ENCODE results near the gene DMD. TPM values are rescaled to one million over a fixed set of nuclear protein-coding genes. Genes with fewer than 3 reads are reported as not detected.

The DMD gene
- total and polyA plus RNA-seq, 2 of the 8 experiments (the other 6 are each of a cell fraction or from before 2014, with no cell fraction given) = 4.8 to 7.4 TPM

- H3K23ac ChIP-seq (ENCODE audit: insufficient read length) = no peak overlapping the region
- no peak overlapping the region for H4K5ac ChIP-seq (ENCODE audit: insufficient read length, low read depth, low read length)
- no peaks in the 10 kb centered on the region for H3K79me1 ChIP-seq (ENCODE audit: low read depth, low read length)
- no peaks in the 10 kb centered on the region for H3K4me1 ChIP-seq (replicated peaks in 1 of 4; ENCODE audit: control insufficient read depth in 3 of 4, insufficient read depth in 4 of 4, low read length in 3 of 4)
- H3K79me2 ChIP-seq (ENCODE audit: control insufficient read depth in 1 of 2, insufficient read depth in 2 of 2, low read length in 2 of 2) = no peaks in the 10 kb centered on the region
- no peaks in the 10 kb centered on the region for H3K9me3 ChIP-seq (ENCODE audit: insufficient read depth in 2 of 2, low read depth in 1 of 2, low read length in 1 of 2)
- H3K18ac ChIP-seq (ENCODE audit: extremely low read depth, low read length) = no peak overlapping the region
- no peak overlapping the region for H2BK20ac ChIP-seq (ENCODE audit: low read length)
- H4K20me1 ChIP-seq (replicated peaks in 1 of 2; ENCODE audit: control insufficient read depth in 1 of 2, insufficient read depth in 2 of 2, low read length in 2 of 2) = no peaks in the 10 kb centered on the region
- ChIA-PET CTCF (ENCODE audit: partially characterized antibody) (interaction anchor here (2.3 kb wide), 1 partner anchor 219 kb away, joined by 8 read pairs; no protein-coding TSS in a partner anchor), POLR2A (ENCODE audit: partially characterized antibody) (no interaction called here)
- H2BK120ac ChIP-seq (replicated peaks; ENCODE audit: low read depth, low read length) = no peak overlapping the region
- H2BK15ac ChIP-seq (ENCODE audit: low read length) = no peak overlapping the region
- no peaks in the 10 kb centered on the region; the same call in 1 of the 2 replicates for H3K23me2 ChIP-seq (ENCODE audit: low read depth, low read length)
- H3K27ac ChIP-seq (ENCODE audit: low read depth, low read length) = no peak overlapping the region
- H3K27me3 ChIP-seq (replicated peaks in 1 of 4; ENCODE audit: control insufficient read depth in 3 of 4, extremely low read depth in 1 of 4, insufficient read depth in 3 of 4, low read length in 3 of 4) = no peaks in the 10 kb centered on the region
- no peak overlapping the region for H2BK5ac ChIP-seq (ENCODE audit: low read depth, low read length)
- no peak overlapping the region for H2AK5ac ChIP-seq (ENCODE audit: low read depth, low read length)
- no peak overlapping the region for H2AFZ ChIP-seq (ENCODE audit: low read length)
- no peak overlapping the region for H4K91ac ChIP-seq (replicated peaks; ENCODE audit: insufficient read length, low read length)
- no peak overlapping the region for H2BK12ac ChIP-seq (ENCODE audit: low read depth, low read length)
- no peak overlapping the region for H3K56ac ChIP-seq (replicated peaks; ENCODE audit: insufficient read length, low read depth, low read length)
- WGBS, 2 experiments (ENCODE audit: extremely low coverage in 1 of 2, insufficient coverage in 1 of 2, insufficient read length in 1 of 2, insufficient replicate concordance in 2 of 2, low coverage in 1 of 2, low lambda C conversion rate in 2 of 2, missing lambda C conversion rate in 1 of 2) = 88% methylated on average over 6 of the region's 9 CpGs; no CpG with 5 or more reads in 1 of the 2 experiments
- no peak overlapping the region for H3K14ac ChIP-seq (ENCODE audit: insufficient read length)
- H3K4me3 ChIP-seq (ENCODE audit: extremely low read depth in 1 of 4, insufficient read depth in 2 of 4, low read depth in 3 of 4, low read length in 4 of 4) = no peak overlapping the region
- no peak overlapping the region for H3K4ac ChIP-seq (replicated peaks; ENCODE audit: insufficient read length, low read depth, low read length)
- H3K9ac ChIP-seq (replicated peaks in 1 of 4; ENCODE audit: extremely low read depth in 1 of 4, low read depth in 3 of 4, low read length in 3 of 4) = no peak overlapping the region
- H4K8ac ChIP-seq (ENCODE audit: extremely low read depth, insufficient read depth, low read length) = no peak overlapping the region
- no peak for FAIRE-seq
- DNase-seq (ENCODE audit: low read depth in 1 of 2, low spot score in 2 of 2) = no peak
- no peak overlapping the region for H3K4me2 ChIP-seq (ENCODE audit: insufficient read depth in 1 of 2, low read depth in 2 of 2, low read length in 2 of 2)
- no peaks in the 10 kb centered on the region for H3K36me3 ChIP-seq (ENCODE audit: control insufficient read depth in 2 of 4, insufficient read depth in 4 of 4, low read length in 3 of 4)
- TF ChIP-seq CTBP2 (IDR thresholded peaks at IDR 0.05; ENCODE audit: borderline replicate concordance, insufficient read depth, insufficient read length, low read length) = no peak
These were observed 1955.9 kb downstream of the DMD start for GRCh38 chrX:31255310-31256033.

Data from H1 (cell line).